GM19467 (cell line): Measurements from ENCODE around the gene HMGB1.
"Not testable (repeated sequence)": the region's sequence is repeated elsewhere in the genome, so short reads cannot be mapped to it uniquely, and the experiment has no call there.

Experiments
- ATAC-seq: cut with Tn5 transposase; IDR thresholded peaks from one replicate; pipeline ENCODE4 v1.9.1; 2021; ENCODE audit warnings: mild to moderate bottlenecking, moderate library complexity; ENCODE audit not compliant: unreplicated experiment

HMGB1 gene

GRCh38 chr13:30466841-30467252 lies 1.1 kb upstream of the HMGB1 start:
- ATAC-seq: no peak

GRCh38 chr13:30466358-30466714 lies 600 bp upstream of the HMGB1 start:
- no peak for ATAC-seq

- no peak for ATAC-seq
Measured at GRCh38 chr13:30465343-30465592, 468 bp downstream of the HMGB1 start.

- peak; percentile 38 for ATAC-seq
Measured at GRCh38 chr13:30464496-30465342, 1.0 kb downstream of the HMGB1 start.

- peak; percentile 34 for ATAC-seq
Measured at GRCh38 chr13:30463787-30464495, 1.8 kb downstream of the HMGB1 start.

GRCh38 chr13:30461279-30462066 lies 4.3 kb downstream of the HMGB1 start:
- not testable (repeated sequence) for ATAC-seq

GRCh38 chr13:30457306-30457891 lies 8.3 kb downstream of the HMGB1 start:
- no peak for ATAC-seq

GRCh38 chr13:30456290-30456689 lies 9.4 kb downstream of the HMGB1 start:
- no peak for ATAC-seq

GRCh38 chr13:30454991-30455390 lies 10.7 kb downstream of the HMGB1 start:
- ATAC-seq: no peak

- no peak for ATAC-seq
Measured at GRCh38 chr13:30453727-30454126, 12.0 kb downstream of the HMGB1 start.

- not testable (repeated sequence) for ATAC-seq
Measured at GRCh38 chr13:30451476-30451875, 14.3 kb downstream of the HMGB1 start.

GRCh38 chr13:30450066-30450465 lies 15.7 kb downstream of the HMGB1 start:
- ATAC-seq: no peak

GRCh38 chr13:30448441-30448840 lies 17.3 kb downstream of the HMGB1 start:
- ATAC-seq: no peak

GRCh38 chr13:30446126-30446500 lies 19.6 kb downstream of the HMGB1 start:
- ATAC-seq: no peak

GRCh38 chr13:30443957-30444404 lies 21.8 kb downstream of the HMGB1 start:
- peak; percentile 35 for ATAC-seq

GRCh38 chr13:30443491-30443890 lies 22.2 kb downstream of the HMGB1 start:
- not testable (repeated sequence) for ATAC-seq

- ATAC-seq: no peak
Measured at GRCh38 chr13:30442926-30443325, 22.8 kb downstream of the HMGB1 start.

- ATAC-seq: no peak
Measured at GRCh38 chr13:30440910-30441703, 24.6 kb downstream of the HMGB1 start.

GRCh38 chr13:30438286-30438685 lies 27.4 kb downstream of the HMGB1 start:
- no peak for ATAC-seq

- no peak for ATAC-seq
Measured at GRCh38 chr13:30437177-30437576, 28.6 kb downstream of the HMGB1 start.
